Measurements from ENCODE around the gene BTBD19.
"Not testable (repeated sequence)": the region's sequence is repeated elsewhere in the genome, so short reads cannot be mapped to it uniquely, and the experiment has no call there.

BTBD19 gene

GRCh38 chr1:44808938-44809917 lies 905 bp downstream of the BTBD19 start:
- no peak for DNase-seq (ENCODE audit: low read depth)

GRCh38 chr1:44810101-44810761 lies 1.9 kb downstream of the BTBD19 start:
- DNase-seq (ENCODE audit: low read depth), result no peak

GRCh38 chr1:44810762-44811105 lies 2.4 kb downstream of the BTBD19 start:
- DNase-seq (ENCODE audit: low read depth), result not testable (repeated sequence)

- no peak for DNase-seq (ENCODE audit: low read depth)
Measured at GRCh38 chr1:44811234-44811633, 2.9 kb downstream of the BTBD19 start.

- DNase-seq (ENCODE audit: low read depth), result no peak
Measured at GRCh38 chr1:44812822-44813543, 4.7 kb downstream of the BTBD19 start.

- not testable (repeated sequence) for DNase-seq (ENCODE audit: low read depth)
Measured at GRCh38 chr1:44815926-44816325, 7.6 kb downstream of the BTBD19 start.

GRCh38 chr1:44817307-44817706 lies 9.0 kb downstream of the BTBD19 start:
- DNase-seq (ENCODE audit: low read depth), result no peak

GRCh38 chr1:44817771-44818495 lies 9.6 kb downstream of the BTBD19 start:
- DNase-seq (ENCODE audit: low read depth), result no peak

- DNase-seq (ENCODE audit: low read depth), result no peak
Measured at GRCh38 chr1:44819196-44819607, 10.9 kb downstream of the BTBD19 start.

GRCh38 chr1:44819608-44820327 lies 11.4 kb downstream of the BTBD19 start:
- no peak for DNase-seq (ENCODE audit: low read depth)

- no peak for DNase-seq (ENCODE audit: low read depth)
Measured at GRCh38 chr1:44820328-44821239, 12.3 kb downstream of the BTBD19 start.

- no peak for DNase-seq (ENCODE audit: low read depth)
Measured at GRCh38 chr1:44821240-44821715, 13.0 kb downstream of the BTBD19 start.

GRCh38 chr1:44822131-44822701 lies 13.9 kb downstream of the BTBD19 start:
- no peak for DNase-seq (ENCODE audit: low read depth)

- DNase-seq (ENCODE audit: low read depth), result no peak
Measured at GRCh38 chr1:44822981-44823451, 14.7 kb downstream of the BTBD19 start.

GRCh38 chr1:44824392-44824791 lies 16.1 kb downstream of the BTBD19 start:
- not testable (repeated sequence) for DNase-seq (ENCODE audit: low read depth)

GRCh38 chr1:44826375-44827196 lies 18.3 kb downstream of the BTBD19 start:
- no peak for DNase-seq (ENCODE audit: low read depth)

GRCh38 chr1:44827197-44828002 lies 19.1 kb downstream of the BTBD19 start:
- DNase-seq (ENCODE audit: low read depth), result no peak
